ENCODE data around the gene CDR2L. TPM values are rescaled to one million over a fixed set of nuclear protein-coding genes. Genes with fewer than 3 reads are reported as not detected.
"Not testable (repeated sequence)": the region's sequence is repeated elsewhere in the genome, so short reads cannot be mapped to it uniquely, and the experiment has no call there.

The CDR2L gene
- total and polyA plus RNA-seq, 9 donors, result 2.1 to 19.2 (median 5.2) TPM

DNA sequence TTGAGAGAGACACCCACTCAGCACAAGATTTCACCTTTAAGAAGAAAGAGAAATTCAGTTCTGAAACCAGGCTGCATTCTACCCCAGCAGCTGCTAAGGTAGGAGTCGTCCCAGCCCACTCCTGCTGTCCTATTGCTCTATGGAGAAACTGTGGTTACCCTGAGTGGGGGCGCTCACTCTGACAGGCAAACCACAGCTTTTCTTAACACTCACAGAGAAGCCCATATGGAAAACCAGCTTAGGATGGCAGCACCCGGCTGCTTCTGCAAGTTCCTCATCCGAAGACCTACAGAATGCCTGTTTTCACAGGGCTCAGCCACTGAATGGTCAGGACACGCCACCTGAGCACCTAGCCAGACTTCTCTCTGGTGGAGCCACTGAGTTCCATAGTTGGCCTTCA is 51.8 kb downstream of the CDR2L start:
- intact Hi-C loops (cut with DNase I), result loop anchor here in 1 of 4 donors (10.0 kb wide), 1 partner anchor 54 kb away; the partner anchor contains the start of gene CDR2L
- Histone ChIP-seq H3K27ac (no peak overlapping the region), H3K9me3 (no peaks in the 10 kb centered on the region), H3K27me3 (no peaks in the 10 kb centered on the region), H3K4me3 (no peak overlapping the region), H3K4me1 (ENCODE audit: insufficient read depth) (peaks cover 2% of the 10 kb centered on the region), H3K36me3 (no peaks in the 10 kb centered on the region)
- TF ChIP-seq POLR2A (IDR thresholded peaks at IDR 0.05) (no peak), EP300 (IDR thresholded peaks at IDR 0.05) (no peak)
- WGBS, 3 donors, result 78 to 92% (median 89%) methylated on average over 5 of the region's 5 CpGs
- DNase-seq, result no peak

DNA sequence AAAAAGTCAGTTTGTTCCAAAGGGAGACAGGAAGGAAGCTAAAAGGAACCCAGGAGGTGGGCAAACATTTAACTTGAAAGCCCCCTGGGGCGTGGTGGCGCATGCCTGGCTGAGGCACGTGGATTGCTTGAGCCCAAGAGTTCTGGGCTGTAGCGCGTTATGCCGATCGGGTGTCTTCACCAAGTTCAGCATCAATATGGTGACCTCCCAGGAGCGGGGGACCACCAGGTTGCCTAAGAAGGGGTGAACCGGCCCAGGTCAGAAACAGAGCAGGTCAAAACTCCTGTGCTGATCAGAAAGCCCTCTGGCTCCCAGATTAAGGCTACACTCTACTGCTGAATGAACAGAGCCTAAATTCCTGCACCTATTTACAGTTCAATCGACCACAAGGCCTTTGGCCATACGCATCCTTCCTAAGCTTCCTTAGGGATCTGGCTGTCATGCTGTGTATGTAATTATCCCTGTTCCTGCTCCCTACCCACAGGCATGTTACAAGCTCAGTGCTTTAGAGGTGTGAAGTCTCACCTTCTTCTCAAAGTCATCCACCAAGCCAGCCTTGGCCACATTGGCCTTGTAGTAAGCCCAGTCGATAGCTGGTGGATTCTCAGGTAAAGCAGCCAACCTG is 54.3 kb downstream of the CDR2L start:
- TF ChIP-seq, protein P1, sequence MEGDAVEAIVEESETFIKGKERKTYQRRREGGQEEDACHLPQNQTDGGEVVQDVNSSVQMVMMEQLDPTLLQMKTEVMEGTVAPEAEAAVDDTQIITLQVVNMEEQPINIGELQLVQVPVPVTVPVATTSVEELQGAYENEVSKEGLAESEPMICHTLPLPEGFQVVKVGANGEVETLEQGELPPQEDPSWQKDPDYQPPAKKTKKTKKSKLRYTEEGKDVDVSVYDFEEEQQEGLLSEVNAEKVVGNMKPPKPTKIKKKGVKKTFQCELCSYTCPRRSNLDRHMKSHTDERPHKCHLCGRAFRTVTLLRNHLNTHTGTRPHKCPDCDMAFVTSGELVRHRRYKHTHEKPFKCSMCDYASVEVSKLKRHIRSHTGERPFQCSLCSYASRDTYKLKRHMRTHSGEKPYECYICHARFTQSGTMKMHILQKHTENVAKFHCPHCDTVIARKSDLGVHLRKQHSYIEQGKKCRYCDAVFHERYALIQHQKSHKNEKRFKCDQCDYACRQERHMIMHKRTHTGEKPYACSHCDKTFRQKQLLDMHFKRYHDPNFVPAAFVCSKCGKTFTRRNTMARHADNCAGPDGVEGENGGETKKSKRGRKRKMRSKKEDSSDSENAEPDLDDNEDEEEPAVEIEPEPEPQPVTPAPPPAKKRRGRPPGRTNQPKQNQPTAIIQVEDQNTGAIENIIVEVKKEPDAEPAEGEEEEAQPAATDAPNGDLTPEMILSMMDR (IDR thresholded peaks at IDR 0.05), result no peak
- TF ChIP-seq POLR2A (IDR thresholded peaks at IDR 0.05) (no peak), EP300 (IDR thresholded peaks at IDR 0.05) (no peak)
- H3K27me3 ChIP-seq, result no peaks in the 10 kb centered on the region
- DNase-seq, result no peak
- H3K4me3 ChIP-seq, result no peak overlapping the region
- WGBS, 3 donors, result 81 to 87% (median 82%) methylated on average over 11 to 12 of the region's 12 CpGs
- H3K36me3 ChIP-seq, result no peaks in the 10 kb centered on the region
- no peak overlapping the region for H3K27ac ChIP-seq
- no peaks in the 10 kb centered on the region for H3K4me1 ChIP-seq (ENCODE audit: insufficient read depth)
- no peaks in the 10 kb centered on the region for H3K9me3 ChIP-seq
- intact Hi-C loops (cut with DNase I), result no loop called here

DNA sequence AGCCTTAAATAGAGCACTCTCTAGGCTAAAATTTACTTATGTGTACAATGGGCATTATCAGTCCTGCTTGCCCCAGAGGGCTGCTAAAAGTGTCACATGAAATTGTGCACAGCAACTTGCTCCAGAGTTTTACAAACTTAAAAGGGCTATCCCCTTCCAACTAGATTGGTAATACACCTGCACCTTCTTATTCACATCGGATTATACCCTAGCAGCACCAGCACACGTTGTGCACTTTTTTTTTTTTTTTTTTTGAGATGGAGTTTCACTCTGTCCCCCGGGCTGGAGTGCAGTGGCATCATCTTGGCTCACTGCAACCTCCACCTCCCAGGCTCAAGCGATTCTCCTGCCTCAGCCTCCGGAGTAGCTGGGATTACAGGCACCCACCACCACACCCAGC is 56.4 kb downstream of the CDR2L start:
- H3K27me3 ChIP-seq; DNase-seq; H3K27ac ChIP-seq; H3K9me3 ChIP-seq; intact Hi-C loops (cut with DNase I); H3K4me1 ChIP-seq (ENCODE audit: insufficient read depth); H3K4me3 ChIP-seq; H3K36me3 ChIP-seq: not testable (repeated sequence)
- 57 to 67% (median 59%) methylated on average over 5 of the region's 5 CpGs for WGBS, 3 donors

DNA sequence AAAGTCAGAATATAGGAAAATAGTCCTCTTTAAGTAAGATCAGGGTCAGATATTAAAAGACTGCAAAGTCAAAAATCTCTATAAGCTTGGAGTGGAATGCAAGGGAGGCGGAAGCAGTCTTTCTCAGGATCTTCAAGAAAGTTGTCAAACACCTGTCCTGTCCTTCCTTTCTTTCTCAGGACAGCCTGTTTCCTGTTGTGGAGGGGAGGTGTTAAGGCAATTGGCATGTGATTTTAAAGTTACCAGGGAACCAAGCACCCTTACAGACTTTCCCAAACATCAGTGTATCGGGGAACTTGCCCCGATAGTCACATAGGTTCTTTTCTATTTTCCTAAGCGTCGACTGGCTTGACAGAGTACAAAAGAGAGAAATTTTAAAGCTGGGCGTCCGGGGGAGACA is 57.3 kb downstream of the CDR2L start:
- WGBS, 3 donors, result 71 to 75% (median 74%) methylated on average over 7 of the region's 7 CpGs
- no peak for TF ChIP-seq POLR2A (IDR thresholded peaks at IDR 0.05)
- TF ChIP-seq EP300 (IDR thresholded peaks at IDR 0.05), result no peak
- TF ChIP-seq, protein P1 (IDR thresholded peaks at IDR 0.05), result no peak
- no peak for DNase-seq
- Histone ChIP-seq H3K27ac (no peak overlapping the region), H3K27me3 (no peaks in the 10 kb centered on the region), H3K36me3 (no peaks in the 10 kb centered on the region), H3K4me1 (ENCODE audit: insufficient read depth) (peaks cover 2% of the 10 kb centered on the region), H3K9me3 (no peaks in the 10 kb centered on the region), H3K4me3 (no peak overlapping the region)
- intact Hi-C loops (cut with DNase I), result no loop called here

DNA sequence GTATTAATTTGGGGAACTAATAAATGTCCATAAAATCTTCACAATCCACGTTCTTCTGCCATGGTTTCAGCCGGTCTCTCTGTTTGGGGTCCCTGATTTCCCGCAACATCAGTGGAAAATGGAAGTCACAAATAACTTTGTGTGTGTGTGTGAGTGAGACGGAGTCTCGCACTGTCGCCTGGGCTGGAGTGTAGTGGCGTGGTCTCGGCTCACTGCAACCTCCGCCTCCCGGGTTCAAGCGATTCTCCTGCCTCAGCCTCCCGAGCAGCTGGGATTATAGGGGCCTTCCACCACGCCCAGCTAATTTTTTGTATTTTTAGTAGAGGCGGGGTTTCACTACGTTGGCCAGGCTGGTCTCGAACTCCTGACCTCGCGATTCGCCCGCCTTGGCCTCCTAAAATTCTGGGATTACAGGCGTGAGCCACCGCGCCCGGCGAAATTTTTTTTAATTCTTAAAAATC is 58.5 kb downstream of the CDR2L start:
- H3K4me1 ChIP-seq (ENCODE audit: insufficient read depth); intact Hi-C loops (cut with DNase I); H3K9me3 ChIP-seq; H3K36me3 ChIP-seq; H3K27ac ChIP-seq; H3K27me3 ChIP-seq: not testable (repeated sequence)
- peak overlapping the region; percentile 97 for H3K4me3 ChIP-seq
- DNase-seq, result peak in 2 of 5 donors; percentile 46 to 53
- WGBS, 3 donors, result 15 to 19% (median 18%) methylated on average over 25 of the region's 25 CpGs

Measured in ovary (tissue), 9 donors.